ENCODE data around the gene MCOLN2.

DNA sequence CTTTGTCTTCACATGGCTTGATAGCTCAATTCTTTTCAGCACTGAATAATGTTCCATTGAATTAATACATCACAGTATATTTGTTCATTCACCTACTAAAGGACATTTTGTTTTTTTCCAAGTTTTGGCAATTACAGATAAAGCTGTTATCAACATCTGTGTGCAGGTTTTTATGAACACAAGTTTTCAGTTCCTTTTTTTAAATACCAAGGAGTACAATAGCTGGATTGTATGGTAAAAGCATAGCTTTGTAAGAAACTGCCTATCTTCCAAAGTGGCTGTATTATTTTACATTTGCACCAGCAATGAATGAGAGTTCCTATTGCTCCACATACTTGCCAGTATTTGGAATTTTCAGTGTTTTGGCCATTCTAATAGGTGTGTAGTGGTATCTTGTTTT, 4.8 kb upstream of the MCOLN2 start:
- TF ChIP-seq, protein P1, sequence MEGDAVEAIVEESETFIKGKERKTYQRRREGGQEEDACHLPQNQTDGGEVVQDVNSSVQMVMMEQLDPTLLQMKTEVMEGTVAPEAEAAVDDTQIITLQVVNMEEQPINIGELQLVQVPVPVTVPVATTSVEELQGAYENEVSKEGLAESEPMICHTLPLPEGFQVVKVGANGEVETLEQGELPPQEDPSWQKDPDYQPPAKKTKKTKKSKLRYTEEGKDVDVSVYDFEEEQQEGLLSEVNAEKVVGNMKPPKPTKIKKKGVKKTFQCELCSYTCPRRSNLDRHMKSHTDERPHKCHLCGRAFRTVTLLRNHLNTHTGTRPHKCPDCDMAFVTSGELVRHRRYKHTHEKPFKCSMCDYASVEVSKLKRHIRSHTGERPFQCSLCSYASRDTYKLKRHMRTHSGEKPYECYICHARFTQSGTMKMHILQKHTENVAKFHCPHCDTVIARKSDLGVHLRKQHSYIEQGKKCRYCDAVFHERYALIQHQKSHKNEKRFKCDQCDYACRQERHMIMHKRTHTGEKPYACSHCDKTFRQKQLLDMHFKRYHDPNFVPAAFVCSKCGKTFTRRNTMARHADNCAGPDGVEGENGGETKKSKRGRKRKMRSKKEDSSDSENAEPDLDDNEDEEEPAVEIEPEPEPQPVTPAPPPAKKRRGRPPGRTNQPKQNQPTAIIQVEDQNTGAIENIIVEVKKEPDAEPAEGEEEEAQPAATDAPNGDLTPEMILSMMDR (IDR thresholded peaks at IDR 0.05): no peak
- TF ChIP-seq, protein P2, sequence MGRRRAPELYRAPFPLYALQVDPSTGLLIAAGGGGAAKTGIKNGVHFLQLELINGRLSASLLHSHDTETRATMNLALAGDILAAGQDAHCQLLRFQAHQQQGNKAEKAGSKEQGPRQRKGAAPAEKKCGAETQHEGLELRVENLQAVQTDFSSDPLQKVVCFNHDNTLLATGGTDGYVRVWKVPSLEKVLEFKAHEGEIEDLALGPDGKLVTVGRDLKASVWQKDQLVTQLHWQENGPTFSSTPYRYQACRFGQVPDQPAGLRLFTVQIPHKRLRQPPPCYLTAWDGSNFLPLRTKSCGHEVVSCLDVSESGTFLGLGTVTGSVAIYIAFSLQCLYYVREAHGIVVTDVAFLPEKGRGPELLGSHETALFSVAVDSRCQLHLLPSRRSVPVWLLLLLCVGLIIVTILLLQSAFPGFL (CRISPR knock-in tag; IDR thresholded peaks at IDR 0.05; ENCODE audit: borderline replicate concordance): no peak
- TF ChIP-seq SP1 (CRISPR knock-in tag; conservative IDR thresholded peaks at IDR 0.05): no peak
